Testis (tissue), 3 donors: ENCODE results near the gene FCHSD2. TPM values are rescaled to one million over a fixed set of nuclear protein-coding genes. Genes with fewer than 3 reads are reported as not detected.

Experiments used
- DNase-seq: peaks from one replicate; pipeline ENCODE4 v3.0.0-alpha.2; 2019
- H3K27ac ChIP-seq, 2 donors: fragments of 200-600 bp; sonication (generic); one replicate each; pipeline ENCODE4 v1.5.1; 2019
- H3K27me3 ChIP-seq: fragments of 200-600 bp; sonication (generic); one replicate; pipeline ENCODE4 v1.5.1; 2019
- H3K36me3 ChIP-seq: fragments of 200-600 bp; sonication (generic); one replicate; pipeline ENCODE4 v1.5.1; 2017; ENCODE audit warnings: low read depth; ENCODE audit errors: missing control alignments
- H3K4me1 ChIP-seq: fragments of 200-600 bp; sonication (generic); one replicate; pipeline ENCODE4 v1.5.1; 2019
- H3K4me3 ChIP-seq, 2 donors: fragments of 200-600 bp; sonication (generic); one replicate each; pipeline ENCODE4 v1.5.1; 2017 to 2019
- H3K9me3 ChIP-seq: fragments of 200-600 bp; sonication (generic); one replicate; pipeline ENCODE4 v1.5.1; 2017
- CTCF ChIP-seq, 3 experiments: fragments of 450-650 bp in 2 of 3; fragments of 200-600 bp in 1 of 3; sonication (generic) in 1 of 3; IDR thresholded peaks; one replicate each; pipeline ENCODE4 v1.5.1; 2016 to 2019; ENCODE audit warnings: antibody characterized with exemption in 3 of 3, mild to moderate bottlenecking in 2 of 3, moderate library complexity in 1 of 3
- POLR2A ChIP-seq: fragments of 450-650 bp; IDR thresholded peaks from one replicate; pipeline ENCODE4 v1.6.1; 2017; ENCODE audit warnings: antibody characterized with exemption, mild to moderate bottlenecking, moderate library complexity
- WGBS, 2 donors: methylation state at CpG; one replicate each; pipeline ENCODE4 v1.1.5; 2018; 5-methylcytosine and 5-hydroxymethylcytosine counted together
- intact Hi-C: fragments of 100-400 bp; cut with DNase I; formaldehyde crosslinking; loops from one replicate; pipeline ENCODE4 v1.15.1; 2023; ENCODE audit warnings: low total_unique reads
- polyA plus RNA-seq: library from polyadenylated mRNA; stranded (reverse); fragments of 350-450 nt; fragmentation: Illumina TruSeq; extraction: RNeasy Lipid Tissue Mini Kit (QIAGEN cat#74804); gene quantifications from one replicate; pipeline ENCODE4 v1.2.3, GENCODE V29; 2014; ENCODE audit warnings: low read depth, low replicate concordance; ENCODE audit not compliant: insufficient read depth
- total RNA-seq, 2 donors: library from RNA; depleted of rRNA; stranded (reverse); fragments of >200 nt; gene quantifications; one replicate each; pipeline ENCODE4 v1.2.3, GENCODE V29; 2016

FCHSD2 gene
- total and polyA plus RNA-seq, 3 donors from 2014 or later, result 44.0 to 69.6 (median 65.9) TPM

DNA sequence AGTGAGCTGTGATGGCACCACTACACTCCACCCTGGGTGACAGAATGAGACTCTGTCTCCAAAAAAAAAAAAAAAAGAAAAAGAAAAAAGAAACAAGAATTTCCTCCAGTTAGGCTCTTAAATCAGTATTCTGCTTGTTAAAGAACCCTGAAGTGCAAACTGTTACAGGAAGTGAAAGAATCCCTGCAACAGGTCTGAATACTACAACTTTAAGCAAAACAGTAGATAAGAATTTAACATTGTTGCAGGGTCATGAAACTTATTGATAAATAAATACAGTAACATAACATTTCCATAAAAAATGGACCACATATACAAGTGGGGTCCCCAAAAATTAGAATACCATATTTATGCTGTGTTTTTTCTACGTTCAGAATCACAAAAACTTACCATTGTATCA, 35.8 kb downstream of the FCHSD2 start:
- intact Hi-C loops, result no loop called here
- TF ChIP-seq POLR2A (no peak), CTCF (IDR thresholded peaks at IDR 0.05) (no peak)
- Histone ChIP-seq H3K9me3 (no peaks in the 10 kb centered on the region), H3K27me3 (no peaks in the 10 kb centered on the region), H3K27ac (no peak overlapping the region), H3K4me1 (peaks cover 8% of the 10 kb centered on the region), H3K4me3 (no peak overlapping the region), H3K36me3 (no peaks in the 10 kb centered on the region)
- WGBS, 2 donors, result 61 to 78% methylated on average over 1 of the region's 1 CpG
- no peak for DNase-seq

- 84 to 87% methylated on average over 8 of the region's 8 CpGs for WGBS, 2 donors
- Histone ChIP-seq H3K27me3 (no peaks in the 10 kb centered on the region), H3K9me3 (no peaks in the 10 kb centered on the region), H3K27ac (no peak overlapping the region), H3K36me3 (no peaks in the 10 kb centered on the region), H3K4me3 (no peak overlapping the region), H3K4me1 (peaks cover 12% of the 10 kb centered on the region)
- intact Hi-C loops, result no loop called here
- TF ChIP-seq POLR2A (no peak), CTCF (IDR thresholded peaks at IDR 0.05) (no peak)
- DNase-seq, result no peak
Observed at GRCh38 chr11:73100578-73100977, 41.5 kb downstream of the FCHSD2 start.

- TF ChIP-seq POLR2A (no peak), CTCF (IDR thresholded peaks at IDR 0.05) (no peak)
- H3K9me3 ChIP-seq, result no peaks in the 10 kb centered on the region
- DNase-seq, result no peak
Observed at GRCh38 chr11:73099512-73100266, 42.4 kb downstream of the FCHSD2 start.

DNA sequence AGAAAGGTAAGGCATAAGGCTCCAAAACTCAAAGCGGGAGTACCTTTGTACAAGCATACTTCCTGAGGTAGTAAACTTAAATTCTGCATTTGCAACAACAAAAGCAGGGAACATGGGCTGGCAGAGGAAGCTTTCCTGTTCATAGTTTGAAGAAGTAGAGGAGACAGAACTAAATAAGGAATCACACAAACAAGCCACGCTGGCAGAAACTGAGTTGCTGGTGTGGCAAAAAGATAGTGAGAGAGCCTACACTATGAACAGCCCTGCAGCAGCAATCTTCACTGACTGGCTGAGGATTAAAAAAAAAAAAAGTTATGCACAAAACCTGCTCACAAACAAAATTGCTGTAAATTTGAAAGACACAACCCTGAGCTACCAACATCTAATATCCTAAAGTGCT, 46.5 kb downstream of the FCHSD2 start:
- Histone ChIP-seq H3K27ac (peak overlapping the region in 1 of 2 donors; percentile 70), H3K4me3 (no peak overlapping the region), H3K36me3 (no peaks in the 10 kb centered on the region), H3K27me3 (no peaks in the 10 kb centered on the region), H3K9me3 (no peaks in the 10 kb centered on the region), H3K4me1 (peaks cover 17% of the 10 kb centered on the region)
- DNase-seq, result peak; percentile 63
- intact Hi-C loops, result no loop called here
- 27 to 44% methylated on average over 2 of the region's 2 CpGs for WGBS, 2 donors
- TF ChIP-seq POLR2A, result no peak
- no peak for TF ChIP-seq CTCF (IDR thresholded peaks at IDR 0.05)

More at GRCh38 chr11:73099512-73100266, 42.4 kb downstream of the FCHSD2 start:
- Histone ChIP-seq H3K4me3 (no peak overlapping the region), H3K27me3 (no peaks in the 10 kb centered on the region), H3K36me3 (no peaks in the 10 kb centered on the region), H3K27ac (no peak overlapping the region), H3K4me1 (peaks cover 17% of the 10 kb centered on the region)
- WGBS, 2 donors, result 92 to 95% methylated on average over 17 to 25 of the region's 25 CpGs
- intact Hi-C loops, result no loop called here
